Urinary bladder (tissue), 4 donors: ENCODE measurements around the gene PDE4D. TPM values are rescaled to one million over a fixed set of nuclear protein-coding genes. Genes with fewer than 3 reads are reported as not detected.

Source experiments
- DNase-seq: peaks from one replicate; pipeline ENCODE4 v3.0.0-alpha.2; 2015; ENCODE audit errors: extremely low spot score
- H3K27ac ChIP-seq: one replicate; pipeline ENCODE4 v1.5.1; 2013; ENCODE audit warnings: low read depth, mild to moderate bottlenecking, moderate library complexity
- H3K36me3 ChIP-seq: one replicate; pipeline ENCODE4 v1.6.1; 2013; ENCODE audit warnings: mild to moderate bottlenecking, moderate library complexity; ENCODE audit not compliant: insufficient read depth
- H3K4me1 ChIP-seq: one replicate; pipeline ENCODE4 v1.6.1; 2013; ENCODE audit warnings: mild to moderate bottlenecking, moderate library complexity; ENCODE audit not compliant: insufficient read depth
- H3K4me3 ChIP-seq: one replicate; pipeline ENCODE4 v1.5.1; 2013; ENCODE audit warnings: low read depth, low read length
- WGBS: extraction: QIAGEN DNeasy Blood & Tissue Kit; methylation state at CpG from one replicate; pipeline ENCODE4 v1.1.7; 2013; 5-methylcytosine and 5-hydroxymethylcytosine counted together
- polyA plus RNA-seq: library from polyadenylated mRNA; stranded (reverse); fragments of 200-250 nt; gene quantifications from one replicate; pipeline ENCODE4 v1.2.3, GENCODE V29; 2013
- total RNA-seq: library from RNA; depleted of rRNA; stranded (reverse); fragments of >200 nt; gene quantifications from one replicate; pipeline ENCODE4 v1.2.3, GENCODE V29; 2014
- donor health status: healthy with polysubstance abuse.
- donor health status: healthy.

PDE4D gene
- total and polyA plus RNA-seq, 2 donors, result 27.3 to 253 TPM

DNA sequence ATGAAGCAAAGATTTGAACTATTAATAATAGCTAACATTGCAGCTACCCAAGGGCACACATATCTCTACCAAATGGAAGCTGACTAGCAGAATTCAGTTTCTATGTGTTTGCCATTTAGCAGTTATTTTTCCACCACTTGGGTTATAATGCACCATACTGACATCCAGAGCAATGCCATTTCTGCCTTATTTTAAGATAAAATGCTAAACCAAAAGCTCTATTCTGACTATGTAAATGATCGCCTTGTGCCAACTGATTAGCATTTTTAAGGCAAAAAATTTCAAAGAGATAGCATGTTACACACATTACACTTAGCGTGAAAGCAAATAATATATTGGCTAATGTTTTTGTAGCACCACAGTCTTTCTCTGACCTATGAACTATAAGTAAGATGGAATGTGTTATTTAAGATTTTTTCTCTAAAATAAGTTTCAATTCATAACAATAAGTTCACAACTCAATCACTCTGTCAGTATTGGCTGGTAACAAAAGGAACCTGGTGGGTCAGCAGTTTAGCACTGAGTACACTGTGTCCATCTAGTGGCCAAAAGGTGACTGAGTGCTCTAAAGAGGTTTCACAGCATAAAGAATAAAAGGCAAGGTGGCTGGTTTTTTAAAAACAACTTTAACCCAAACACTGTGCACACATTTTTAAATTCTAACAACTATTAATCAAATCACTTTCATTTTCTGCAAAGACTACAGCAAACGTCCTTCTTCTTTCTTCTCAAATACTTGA lies 443.5 kb downstream of the PDE4D start:
- 95% methylated on average over 3 of the region's 3 CpGs for WGBS
- no peak for DNase-seq
- H3K4me1 ChIP-seq, result no peaks in the 10 kb centered on the region
- no peak overlapping the region for H3K27ac ChIP-seq
- peaks cover 1% of the 10 kb centered on the region for H3K36me3 ChIP-seq
- no peak overlapping the region for H3K4me3 ChIP-seq

- Histone ChIP-seq H3K36me3 (peaks cover 1% of the 10 kb centered on the region), H3K4me3 (no peak overlapping the region), H3K4me1 (no peaks in the 10 kb centered on the region), H3K27ac (no peak overlapping the region)
- 66% methylated on average over 2 of the region's 2 CpGs for WGBS
- no peak for DNase-seq
Measured at GRCh38 chr5:59446356-59446755, 447.2 kb downstream of the PDE4D start.

DNA sequence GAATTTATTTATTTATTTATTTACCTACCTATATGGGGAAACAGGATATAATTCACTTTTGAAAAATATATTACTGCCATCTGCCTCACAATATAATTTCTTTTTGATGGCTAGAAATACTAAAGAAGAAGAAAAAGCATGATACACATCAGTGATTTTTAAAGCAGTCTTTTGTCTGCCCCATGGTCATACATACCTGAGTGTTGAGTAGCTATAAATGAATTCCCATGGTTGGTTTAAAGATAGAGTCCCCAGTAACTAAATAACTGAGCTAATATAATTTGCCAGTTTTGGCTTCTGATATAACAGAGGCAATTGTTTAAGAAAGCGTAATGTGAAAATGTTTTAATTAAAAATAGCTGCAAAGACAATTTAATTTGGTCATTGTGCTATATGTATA lies 447.8 kb downstream of the PDE4D start:
- H3K36me3 ChIP-seq, result peaks cover 1% of the 10 kb centered on the region
- WGBS, result 97% methylated on average over 1 of the region's 1 CpG

GRCh38 chr5:59439303-59439702 lies 454.2 kb downstream of the PDE4D start:
- no peak overlapping the region for H3K4me3 ChIP-seq
- H3K4me1 ChIP-seq, result no peaks in the 10 kb centered on the region
- H3K36me3 ChIP-seq, result no peaks in the 10 kb centered on the region
- DNase-seq, result no peak
- no peak overlapping the region for H3K27ac ChIP-seq
- WGBS, result 98% methylated on average over 3 of the region's 3 CpGs

More for the DNA sequence above, 447.8 kb downstream of the PDE4D start:
- H3K27ac ChIP-seq, result no peak overlapping the region
- no peaks in the 10 kb centered on the region for H3K4me1 ChIP-seq
- DNase-seq, result no peak
- H3K4me3 ChIP-seq, result no peak overlapping the region

DNA sequence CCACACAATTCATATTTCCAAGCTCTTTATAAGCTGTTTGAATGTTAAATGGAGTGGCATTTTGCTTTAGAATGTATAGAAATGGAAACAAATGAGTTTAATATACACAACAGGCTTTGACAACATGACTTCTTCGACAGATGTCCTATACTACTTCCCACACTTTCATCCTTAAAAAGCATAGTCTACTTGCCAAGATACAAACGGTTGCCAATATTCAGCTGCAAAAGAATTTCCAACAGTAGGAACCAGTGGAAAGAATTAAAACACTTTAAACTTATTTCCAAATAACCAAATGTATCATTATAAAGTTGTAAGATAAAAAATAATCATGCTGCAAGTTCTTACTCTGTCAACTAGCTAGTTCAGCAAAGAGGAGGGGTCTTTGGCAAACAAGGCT lies 456.4 kb downstream of the PDE4D start:
- no peak for DNase-seq
- WGBS, result 39% methylated on average over 2 of the region's 2 CpGs

GRCh38 chr5:59436364-59437148 lies 457.0 kb downstream of the PDE4D start:
- 69% methylated on average over 5 of the region's 5 CpGs for WGBS
- Histone ChIP-seq H3K4me1 (no peaks in the 10 kb centered on the region), H3K27ac (no peak overlapping the region), H3K36me3 (no peaks in the 10 kb centered on the region), H3K4me3 (no peak overlapping the region)
- DNase-seq, result no peak

More for the DNA sequence above, 456.4 kb downstream of the PDE4D start:
- H3K36me3 ChIP-seq, result no peaks in the 10 kb centered on the region
- H3K27ac ChIP-seq, result no peak overlapping the region
- H3K4me1 ChIP-seq, result no peaks in the 10 kb centered on the region
- H3K4me3 ChIP-seq, result no peak overlapping the region

GRCh38 chr5:59433174-59433573 lies 460.4 kb downstream of the PDE4D start:
- Histone ChIP-seq H3K36me3 (no peaks in the 10 kb centered on the region), H3K4me3 (no peak overlapping the region), H3K27ac (no peak overlapping the region), H3K4me1 (no peaks in the 10 kb centered on the region)
- 50% methylated on average over 1 of the region's 1 CpG for WGBS
- DNase-seq, result no peak

DNA sequence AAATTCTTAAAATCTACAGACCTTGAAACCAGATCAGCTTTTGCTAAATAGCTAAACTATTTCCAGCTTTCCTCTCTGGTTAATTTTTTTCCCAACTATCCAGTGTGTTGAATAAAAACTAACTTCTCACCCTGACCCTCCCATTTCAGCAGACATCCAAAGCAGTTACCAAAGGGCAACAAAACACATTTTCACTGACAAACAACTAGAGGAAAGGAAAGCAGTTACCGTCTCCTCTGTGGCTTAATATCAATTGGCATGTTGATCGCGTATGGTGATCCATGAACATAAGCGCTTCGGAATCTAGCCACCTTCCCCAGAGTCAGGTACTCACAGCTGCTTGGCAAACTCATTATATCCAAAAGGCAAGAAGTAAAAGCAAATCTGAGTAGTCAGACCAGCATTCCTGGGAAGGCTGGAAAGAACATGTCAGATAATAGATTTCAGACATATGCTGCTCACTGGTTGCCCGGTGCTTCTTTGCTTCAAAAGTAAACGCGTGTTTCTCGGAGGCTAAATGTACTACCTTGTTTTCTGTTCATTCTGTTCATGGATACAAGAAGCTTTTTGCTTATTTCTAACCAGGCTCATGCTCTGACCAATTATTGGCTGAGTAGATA lies 463.4 kb downstream of the PDE4D start:
- 96% methylated on average over 9 of the region's 9 CpGs for WGBS
- H3K4me3 ChIP-seq, result no peak overlapping the region
- H3K4me1 ChIP-seq, result no peaks in the 10 kb centered on the region
- no peak overlapping the region for H3K27ac ChIP-seq
- no peak for DNase-seq
- no peaks in the 10 kb centered on the region for H3K36me3 ChIP-seq

DNA sequence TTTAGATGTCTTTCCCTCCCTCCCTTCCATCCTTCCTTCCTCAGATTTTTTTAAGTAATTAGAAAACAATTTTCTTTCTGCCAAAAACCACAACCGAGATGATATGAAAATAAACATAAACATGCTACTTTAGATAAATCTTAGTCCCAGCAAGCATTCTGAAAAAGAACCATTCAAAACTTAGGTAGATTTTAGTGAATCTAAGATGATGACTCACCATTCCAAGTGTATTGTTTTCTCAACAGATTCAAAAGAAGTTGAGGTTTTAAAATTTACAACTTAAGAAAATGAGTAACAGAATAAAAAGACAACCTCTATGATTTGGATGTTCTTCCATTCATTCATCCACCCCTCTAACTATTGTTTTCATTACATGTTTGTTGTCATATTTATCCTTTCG lies 465.1 kb downstream of the PDE4D start:
- WGBS, result 72% methylated on average over 2 of the region's 2 CpGs
- H3K4me3 ChIP-seq, result no peak overlapping the region
- H3K4me1 ChIP-seq, result no peaks in the 10 kb centered on the region
- H3K36me3 ChIP-seq, result no peaks in the 10 kb centered on the region
- no peak for DNase-seq
- no peak overlapping the region for H3K27ac ChIP-seq

GRCh38 chr5:59424515-59424914 lies 469.0 kb downstream of the PDE4D start:
- Histone ChIP-seq H3K4me3 (no peak overlapping the region), H3K36me3 (no peaks in the 10 kb centered on the region), H3K27ac (no peak overlapping the region), H3K4me1 (no peaks in the 10 kb centered on the region)
- WGBS, result 86% methylated on average over 3 of the region's 3 CpGs
- DNase-seq, result no peak

DNA sequence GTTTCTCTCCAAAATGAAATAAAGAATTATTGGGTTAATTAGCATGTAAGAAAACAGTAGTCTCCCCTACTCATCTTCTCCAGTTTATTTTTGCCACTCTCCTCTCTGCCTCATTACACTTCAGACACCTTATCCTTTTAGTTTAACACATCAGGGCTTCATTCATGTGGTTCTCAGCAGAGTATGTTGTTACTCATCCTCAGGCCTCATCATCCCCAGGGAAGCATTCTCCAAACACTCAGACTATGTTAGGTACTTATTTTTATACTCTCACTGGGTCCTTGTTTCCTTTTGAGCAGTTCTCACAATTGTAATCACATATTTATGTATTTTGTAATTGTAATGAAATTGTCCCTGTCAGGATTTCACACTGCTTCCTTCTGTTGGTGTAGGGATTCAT lies 470.5 kb downstream of the PDE4D start:
- no peak for DNase-seq
- no peaks in the 10 kb centered on the region for H3K36me3 ChIP-seq
- H3K27ac ChIP-seq, result no peak overlapping the region
- H3K4me1 ChIP-seq, result no peaks in the 10 kb centered on the region
- H3K4me3 ChIP-seq, result no peak overlapping the region

GRCh38 chr5:59421986-59422941 lies 471.3 kb downstream of the PDE4D start:
- no peak overlapping the region for H3K4me3 ChIP-seq
- no peaks in the 10 kb centered on the region for H3K4me1 ChIP-seq
- DNase-seq, result no peak
- 59% methylated on average over 6 of the region's 6 CpGs for WGBS
- no peak overlapping the region for H3K27ac ChIP-seq
- H3K36me3 ChIP-seq, result no peaks in the 10 kb centered on the region

DNA sequence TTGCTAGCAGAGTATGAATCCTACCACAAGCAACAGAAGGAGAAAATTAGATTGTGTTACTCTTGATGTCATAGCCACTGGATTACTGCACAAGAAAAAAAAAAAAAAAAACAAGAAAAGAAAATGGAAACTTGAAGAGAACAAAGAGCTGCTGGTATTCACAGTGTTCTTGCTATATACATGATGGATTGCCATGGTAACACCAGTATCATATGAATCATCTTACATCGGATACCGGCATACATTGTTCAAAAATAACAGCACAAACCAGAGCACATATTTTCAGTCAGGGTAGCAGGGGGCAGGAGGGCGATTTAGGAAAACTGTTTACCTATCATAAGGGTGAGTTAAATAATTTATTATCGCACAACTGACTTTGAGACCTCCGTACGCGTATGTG lies 472.9 kb downstream of the PDE4D start:
- Histone ChIP-seq H3K4me3 (no peak overlapping the region), H3K36me3 (no peaks in the 10 kb centered on the region), H3K4me1 (no peaks in the 10 kb centered on the region), H3K27ac (no peak overlapping the region)
- no peak for DNase-seq
- 88% methylated on average over 7 of the region's 7 CpGs for WGBS
